Measurements from ENCODE around the gene TAF13. TPM values are rescaled to one million over a fixed set of nuclear protein-coding genes. Genes with fewer than 3 reads are reported as not detected.

The TAF13 gene
- total and polyA plus RNA-seq, 2 experiments from 2014 or later: 93.2 to 197 TPM

DNA sequence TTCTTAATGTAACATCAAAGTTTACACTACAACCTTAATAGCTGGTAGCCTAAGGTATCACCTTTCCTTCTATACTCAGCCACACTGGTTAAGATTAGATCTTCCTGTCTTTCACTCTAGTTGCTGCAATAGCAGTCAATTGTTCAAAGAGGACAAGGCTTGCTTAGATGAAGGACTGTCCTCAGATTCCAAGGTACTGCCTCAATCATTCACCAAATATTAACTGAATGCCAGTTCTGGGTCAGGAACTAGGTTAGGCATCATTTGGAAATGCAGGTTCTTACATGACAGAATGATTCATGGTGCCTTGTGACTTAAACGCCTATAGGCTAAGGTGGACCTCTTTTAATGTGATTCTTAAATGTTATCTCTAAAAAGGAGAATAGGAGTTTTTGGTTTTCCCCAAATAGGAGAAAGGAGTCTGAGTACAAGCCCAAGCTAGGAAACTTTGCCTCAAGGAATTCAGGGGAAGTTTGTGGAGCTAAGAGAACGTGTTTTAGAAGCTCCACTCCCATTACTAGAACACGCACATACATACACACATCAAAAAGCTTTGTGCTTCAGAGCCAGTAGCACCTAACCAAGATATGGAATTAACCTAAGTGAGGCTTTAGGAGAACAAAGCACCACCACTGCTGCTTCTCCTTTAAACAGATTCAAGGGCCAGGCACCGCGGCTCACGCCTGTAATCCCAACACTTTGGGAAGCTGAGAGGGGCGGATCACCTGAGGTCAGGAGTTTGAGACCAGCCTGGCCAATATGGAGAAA is 25.4 kb downstream of the TAF13 start:
- Histone ChIP-seq H3K4me3 (no peak overlapping the region), H4K20me1 (ENCODE audit: insufficient read depth) (no peaks in the 10 kb centered on the region), H2AFZ (no peak overlapping the region), H3K9me2 (ENCODE audit: insufficient read depth) (no peaks in the 10 kb centered on the region), H3K9ac (no peak overlapping the region), H3F3A (ENCODE audit: insufficient read depth) (no peaks in the 10 kb centered on the region), H3K4me2 (ENCODE audit: unreplicated experiment) (no peak overlapping the region), H3K27me3 (replicated peaks; ENCODE audit: insufficient read depth) (no peaks in the 10 kb centered on the region), H3K4me1 (ENCODE audit: insufficient read depth) (no peaks in the 10 kb centered on the region), H3K27ac (no peak overlapping the region), H3K79me2 (ENCODE audit: insufficient read depth) (no peaks in the 10 kb centered on the region), H3K9me3 (ENCODE audit: low read depth) (no peaks in the 10 kb centered on the region), H3K36me3 (ENCODE audit: low read depth) (no peaks in the 10 kb centered on the region)
- DNase-seq: no peak
- TF ChIP-seq EZH2 (IDR thresholded peaks at IDR 0.05; ENCODE audit: insufficient read depth, poor library complexity, severe bottlenecking) (no peak), EZH2phosphoT487 (IDR thresholded peaks at IDR 0.05; ENCODE audit: insufficient read depth, low read depth) (no peak)
- in situ Hi-C loops (cut with MboI): no loop called here
- 90 to 92% methylated on average over 7 of the region's 7 CpGs for WGBS, 2 experiments (ENCODE audit: low coverage in 1 of 2, low lambda C conversion rate in 2 of 2, missing lambda C conversion rate in 2 of 2)

DNA sequence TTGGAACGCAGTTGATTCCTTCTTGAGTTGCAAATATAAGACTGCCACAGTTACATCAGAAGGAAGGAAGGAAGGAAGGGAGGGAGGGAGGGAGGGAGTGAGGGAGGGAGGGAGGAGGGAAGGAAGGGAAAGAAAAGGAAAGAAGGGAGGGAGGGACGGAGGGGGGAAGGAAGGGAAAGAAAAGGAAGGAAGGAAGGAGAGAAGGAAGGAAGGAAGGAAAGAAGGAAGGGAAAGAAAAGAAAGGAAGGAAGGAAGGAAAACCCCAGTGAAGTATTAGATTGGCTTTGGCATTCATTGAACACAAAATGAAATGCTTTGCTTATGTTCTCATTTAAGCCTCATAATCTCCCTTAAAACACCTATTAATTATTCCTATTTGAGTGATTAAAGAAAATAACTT is 27.5 kb downstream of the TAF13 start:
- H3K4me2 ChIP-seq (ENCODE audit: unreplicated experiment): no peak overlapping the region
- no peaks in the 10 kb centered on the region for H3K9me2 ChIP-seq (ENCODE audit: insufficient read depth)
- DNase-seq: no peak
- no peak for TF ChIP-seq EZH2 (IDR thresholded peaks at IDR 0.05; ENCODE audit: insufficient read depth, poor library complexity, severe bottlenecking)
- no peak for TF ChIP-seq EZH2phosphoT487 (IDR thresholded peaks at IDR 0.05; ENCODE audit: insufficient read depth, low read depth)
- no peaks in the 10 kb centered on the region for H3K9me3 ChIP-seq (ENCODE audit: low read depth)
- no peaks in the 10 kb centered on the region for H3K4me1 ChIP-seq (ENCODE audit: insufficient read depth)
- no peak overlapping the region for H3K4me3 ChIP-seq
- H3K79me2 ChIP-seq (ENCODE audit: insufficient read depth): no peaks in the 10 kb centered on the region
- no peaks in the 10 kb centered on the region for H3F3A ChIP-seq (ENCODE audit: insufficient read depth)
- H3K27me3 ChIP-seq (replicated peaks; ENCODE audit: insufficient read depth): no peaks in the 10 kb centered on the region
- 13 to 30% methylated on average over 2 of the region's 2 CpGs for WGBS, 2 experiments (ENCODE audit: low coverage in 1 of 2, low lambda C conversion rate in 2 of 2, missing lambda C conversion rate in 2 of 2)
- no peaks in the 10 kb centered on the region for H4K20me1 ChIP-seq (ENCODE audit: insufficient read depth)
- H2AFZ ChIP-seq: no peak overlapping the region
- no peak overlapping the region for H3K9ac ChIP-seq
- H3K36me3 ChIP-seq (ENCODE audit: low read depth): no peaks in the 10 kb centered on the region
- in situ Hi-C loops (cut with MboI): no loop called here
- H3K27ac ChIP-seq: no peak overlapping the region

DNA sequence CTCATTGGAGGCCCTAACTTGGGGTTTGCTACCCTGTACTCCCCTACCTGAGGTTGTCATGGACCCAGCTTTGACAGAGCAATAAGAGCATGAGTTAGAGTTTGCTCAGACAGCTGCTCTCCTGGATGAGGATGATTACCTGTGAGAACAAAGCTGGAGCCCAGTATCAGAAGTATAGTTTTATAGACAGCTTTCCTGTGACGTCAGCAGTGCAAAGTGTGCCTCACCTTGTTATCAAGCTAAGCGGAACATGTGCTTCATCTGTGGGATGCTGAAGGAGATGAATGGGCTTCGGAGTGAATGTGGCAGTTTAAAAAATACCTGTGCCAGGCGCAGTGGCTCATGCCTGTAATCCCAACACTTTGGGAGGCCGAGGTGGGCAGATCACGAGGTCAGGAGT is 28.5 kb downstream of the TAF13 start:
- in situ Hi-C loops (cut with MboI): no loop called here
- WGBS, 2 experiments (ENCODE audit: low coverage in 1 of 2, low lambda C conversion rate in 2 of 2, missing lambda C conversion rate in 2 of 2): 83 to 89% methylated on average over 6 of the region's 6 CpGs
- Histone ChIP-seq H4K20me1 (ENCODE audit: insufficient read depth) (no peaks in the 10 kb centered on the region), H3K9me3 (ENCODE audit: low read depth) (no peaks in the 10 kb centered on the region), H3K79me2 (ENCODE audit: insufficient read depth) (no peaks in the 10 kb centered on the region), H3K27ac (no peak overlapping the region), H3K4me1 (ENCODE audit: insufficient read depth) (no peaks in the 10 kb centered on the region), H2AFZ (no peak overlapping the region), H3K36me3 (ENCODE audit: low read depth) (no peaks in the 10 kb centered on the region), H3F3A (ENCODE audit: insufficient read depth) (no peaks in the 10 kb centered on the region), H3K27me3 (replicated peaks; ENCODE audit: insufficient read depth) (no peaks in the 10 kb centered on the region), H3K9me2 (ENCODE audit: insufficient read depth) (no peaks in the 10 kb centered on the region), H3K4me3 (no peak overlapping the region), H3K4me2 (ENCODE audit: unreplicated experiment) (no peak overlapping the region), H3K9ac (no peak overlapping the region)
- no peak for DNase-seq
- TF ChIP-seq EZH2phosphoT487 (IDR thresholded peaks at IDR 0.05; ENCODE audit: insufficient read depth, low read depth): no peak
- no peak for TF ChIP-seq EZH2 (IDR thresholded peaks at IDR 0.05; ENCODE audit: insufficient read depth, poor library complexity, severe bottlenecking)

DNA sequence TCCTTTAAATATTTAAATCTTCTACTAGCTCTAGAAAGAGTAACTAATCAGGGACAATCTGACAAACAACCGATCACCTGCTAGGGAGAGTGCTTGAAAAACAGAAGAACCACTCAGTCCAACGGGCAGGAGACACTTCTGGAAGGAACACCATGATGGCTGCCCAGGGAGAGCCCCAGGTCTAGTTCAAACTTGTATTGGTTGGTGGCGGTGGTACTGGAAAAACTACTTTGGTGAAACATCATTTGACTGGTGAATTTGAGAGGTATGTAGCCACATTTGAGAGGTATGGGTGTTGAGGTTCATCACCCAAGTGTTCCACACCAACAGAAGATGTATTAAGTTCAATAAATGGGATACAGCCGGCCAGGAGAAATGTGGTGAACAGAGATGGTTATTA is 29.1 kb downstream of the TAF13 start:
- Histone ChIP-seq H2AFZ (no peak overlapping the region), H3K9me3 (ENCODE audit: low read depth) (no peaks in the 10 kb centered on the region)
- WGBS, 2 experiments (ENCODE audit: low coverage in 1 of 2, low lambda C conversion rate in 2 of 2, missing lambda C conversion rate in 2 of 2): 83 to 84% methylated on average over 4 of the region's 4 CpGs

More for the DNA sequence above, 29.1 kb downstream of the TAF13 start:
- Histone ChIP-seq H3K27ac (no peak overlapping the region), H3K4me3 (no peak overlapping the region), H3F3A (ENCODE audit: insufficient read depth) (no peaks in the 10 kb centered on the region), H3K4me1 (ENCODE audit: insufficient read depth) (no peaks in the 10 kb centered on the region), H3K79me2 (ENCODE audit: insufficient read depth) (peaks cover under 1% of the 10 kb centered on the region), H3K4me2 (ENCODE audit: unreplicated experiment) (no peak overlapping the region), H3K9me2 (ENCODE audit: insufficient read depth) (no peaks in the 10 kb centered on the region), H3K27me3 (replicated peaks; ENCODE audit: insufficient read depth) (no peaks in the 10 kb centered on the region), H3K36me3 (ENCODE audit: low read depth) (no peaks in the 10 kb centered on the region), H3K9ac (no peak overlapping the region), H4K20me1 (ENCODE audit: insufficient read depth) (no peaks in the 10 kb centered on the region)
- in situ Hi-C loops (cut with MboI): no loop called here
- no peak for DNase-seq
- TF ChIP-seq EZH2 (IDR thresholded peaks at IDR 0.05; ENCODE audit: insufficient read depth, poor library complexity, severe bottlenecking) (no peak), EZH2phosphoT487 (IDR thresholded peaks at IDR 0.05; ENCODE audit: insufficient read depth, low read depth) (no peak)
